ENCODE results near the gene TM7SF2.

The TM7SF2 gene

GRCh38 chr11:65090628-65091027 is 21.0 kb upstream of the TM7SF2 start:
- DNase-seq = no peak

DNA sequence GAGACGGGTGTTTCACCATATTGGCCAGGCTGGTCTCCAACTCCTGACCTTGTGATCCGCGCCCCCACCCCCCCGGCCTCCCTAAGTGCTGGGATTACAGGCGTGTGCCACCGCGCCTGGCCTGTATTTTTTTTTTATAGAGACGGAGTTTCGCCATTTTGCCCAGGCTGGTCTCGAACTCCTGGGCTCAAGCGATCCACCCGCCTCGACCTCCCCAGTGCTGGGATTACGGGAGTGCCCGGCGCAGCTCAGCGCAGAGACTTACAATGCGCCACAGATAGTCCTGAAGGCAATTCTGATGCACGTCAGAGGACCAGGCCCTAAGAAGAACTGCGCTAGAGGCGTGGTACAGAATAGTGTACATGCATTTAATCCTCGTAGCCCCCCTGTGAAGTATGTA is 16.2 kb upstream of the TM7SF2 start:
- DNase-seq = no peak

DNA sequence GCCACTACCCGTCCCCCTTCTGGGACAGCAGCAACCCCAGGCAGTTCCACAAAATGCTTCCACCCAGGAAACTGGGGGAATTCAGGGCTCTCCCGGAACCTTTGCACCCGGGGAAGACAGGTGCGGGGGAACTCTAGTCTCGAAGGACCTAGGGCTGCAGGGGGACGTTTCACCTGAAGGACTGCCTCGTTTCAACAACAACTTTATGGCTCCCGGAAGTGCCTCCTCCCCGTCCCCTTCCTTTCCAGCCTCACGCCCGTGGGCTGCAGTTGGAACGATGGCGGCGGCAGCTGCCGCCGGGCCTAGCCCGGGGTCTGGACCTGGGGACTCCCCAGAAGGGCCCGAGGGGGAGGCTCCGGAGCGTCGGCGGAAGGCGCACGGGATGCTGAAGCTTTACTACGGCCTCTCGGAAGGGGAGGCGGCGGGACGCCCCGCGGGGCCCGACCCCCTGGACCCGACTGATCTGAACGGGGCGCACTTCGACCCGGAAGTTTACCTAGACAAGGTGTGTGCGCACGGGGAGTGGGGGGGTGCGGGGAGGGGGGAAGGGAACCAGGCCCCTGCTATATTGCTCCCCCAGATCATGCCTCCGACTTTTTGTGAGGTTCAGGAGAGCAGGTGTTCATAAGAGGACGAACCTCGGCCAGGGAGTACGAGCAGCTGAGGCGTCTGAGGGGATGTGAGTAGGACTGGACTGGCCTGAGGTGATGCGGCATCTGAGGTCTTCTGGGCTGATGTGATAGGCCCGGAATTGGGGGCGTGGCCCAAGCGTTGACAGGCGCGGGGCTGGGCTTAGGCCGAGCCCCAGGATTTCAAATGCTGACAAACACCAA is 15.5 kb upstream of the TM7SF2 start, which contains the start of gene VPS51:
TSS of gene VPS51 (plus strand) at position 241 of the 833 bp plus-strand sequence. CDS start at position 278, 37 bp downstream.
- peak; percentile 92 for DNase-seq

- DNase-seq = no peak
Observed at GRCh38 chr11:65096926-65097325, 14.7 kb upstream of the TM7SF2 start.

GRCh38 chr11:65100674-65101350 is 10.9 kb upstream of the TM7SF2 start:
- no peak for DNase-seq

GRCh38 chr11:65102142-65103095 is 9.3 kb upstream of the TM7SF2 start:
- DNase-seq = no peak

DNA sequence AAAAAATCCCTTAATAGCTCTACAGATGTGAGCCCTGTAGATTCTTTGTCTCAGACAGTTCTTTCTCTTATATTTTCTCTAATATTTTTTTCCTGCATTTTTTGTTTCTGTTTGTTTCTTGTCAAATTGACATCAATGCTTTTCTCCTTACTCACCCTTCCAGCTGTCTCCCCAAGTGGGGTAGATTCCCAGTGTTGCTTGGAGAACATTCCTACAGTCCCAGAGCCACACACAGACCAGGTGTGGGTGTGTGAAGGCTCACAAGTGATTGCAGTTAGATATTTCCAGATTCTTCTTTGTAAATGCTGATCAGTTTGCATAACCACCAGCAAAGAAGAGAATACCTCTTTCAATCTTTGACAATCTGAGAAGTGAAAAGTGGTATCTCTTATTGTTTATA is 8.2 kb upstream of the TM7SF2 start:
- DNase-seq = no peak

DNA sequence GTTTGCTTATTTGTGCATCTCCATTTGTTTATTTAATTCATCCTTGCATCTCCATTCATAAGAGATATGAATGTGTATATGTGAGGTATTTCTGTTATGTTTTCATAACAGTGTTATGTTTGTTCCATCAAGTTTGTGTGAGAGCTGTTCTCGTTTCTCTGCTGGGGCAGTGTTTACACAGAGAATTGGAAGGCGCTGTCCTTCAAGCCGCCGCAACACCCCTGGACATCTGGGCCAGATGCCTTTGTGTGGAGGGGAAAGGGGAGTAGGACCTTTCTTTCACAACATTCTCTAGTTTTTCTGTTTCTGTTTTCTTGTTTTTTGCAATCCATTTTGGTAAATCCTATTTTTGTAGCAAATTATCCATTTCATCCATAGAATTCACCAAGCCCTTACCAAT is 7.0 kb upstream of the TM7SF2 start:
- no peak for DNase-seq

- DNase-seq = no peak
Observed at GRCh38 chr11:65107078-65107477, 4.6 kb upstream of the TM7SF2 start.

DNA sequence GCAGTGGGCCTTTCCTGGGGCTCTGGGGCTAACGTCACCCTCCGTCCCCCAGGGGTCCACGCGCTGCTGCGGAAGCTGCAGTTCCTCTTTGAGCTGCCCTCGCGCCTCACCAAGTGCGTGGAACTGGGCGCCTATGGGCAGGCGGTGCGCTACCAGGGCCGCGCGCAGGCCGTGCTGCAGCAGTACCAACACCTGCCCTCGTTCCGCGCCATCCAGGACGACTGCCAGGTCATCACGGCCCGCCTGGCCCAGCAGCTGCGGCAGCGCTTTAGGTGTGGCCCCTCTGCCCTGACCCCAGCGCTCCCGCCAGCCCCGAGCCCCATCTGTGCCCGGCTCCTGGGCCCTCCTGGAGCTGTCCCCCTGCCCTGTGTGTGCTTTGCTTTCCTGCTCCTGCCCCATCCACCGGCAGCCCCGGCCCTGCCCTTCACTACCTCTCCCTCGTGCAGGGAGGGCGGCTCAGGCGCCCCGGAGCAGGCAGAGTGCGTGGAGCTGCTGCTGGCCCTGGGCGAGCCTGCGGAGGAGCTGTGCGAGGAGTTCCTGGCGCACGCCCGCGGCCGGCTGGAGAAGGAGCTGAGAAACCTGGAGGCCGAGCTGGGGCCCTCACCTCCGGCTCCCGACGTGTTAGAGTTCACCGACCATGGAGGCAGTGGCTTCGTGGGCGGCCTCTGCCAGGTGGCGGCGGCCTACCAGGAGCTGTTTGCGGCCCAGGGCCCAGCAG is 3.8 kb upstream of the TM7SF2 start:
- DNase-seq = no peak

DNA sequence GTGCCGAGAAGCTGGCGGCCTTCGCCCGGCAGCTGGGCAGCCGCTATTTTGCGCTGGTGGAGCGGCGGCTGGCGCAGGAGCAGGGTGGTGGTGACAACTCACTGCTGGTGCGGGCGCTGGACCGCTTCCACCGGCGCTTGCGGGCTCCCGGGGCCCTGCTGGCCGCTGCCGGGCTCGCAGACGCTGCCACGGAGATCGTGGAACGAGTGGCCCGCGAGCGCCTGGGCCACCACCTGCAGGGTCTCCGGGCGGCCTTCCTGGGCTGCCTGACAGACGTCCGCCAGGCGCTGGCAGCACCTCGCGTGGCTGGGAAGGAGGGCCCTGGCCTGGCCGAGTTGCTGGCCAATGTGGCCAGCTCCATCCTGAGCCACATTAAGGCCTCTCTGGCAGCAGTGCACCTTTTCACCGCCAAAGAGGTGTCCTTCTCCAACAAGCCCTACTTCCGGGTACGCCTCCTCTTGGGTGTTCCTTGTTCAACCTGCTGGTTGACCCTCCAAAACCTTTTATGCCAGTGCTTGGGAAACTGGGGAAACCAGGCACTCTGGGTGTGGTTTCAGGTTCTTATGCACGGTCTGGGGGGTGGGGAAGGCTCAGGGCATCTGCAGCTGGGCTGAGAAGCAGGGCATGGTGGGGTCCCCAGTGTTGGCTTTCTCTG is 3.1 kb upstream of the TM7SF2 start:
- DNase-seq = peak; percentile 21

GRCh38 chr11:65109231-65110198 is 2.2 kb upstream of the TM7SF2 start:
- peak; percentile 25 for DNase-seq

GRCh38 chr11:65110354-65110861 is 1.3 kb upstream of the TM7SF2 start:
- DNase-seq = peak; percentile 91

DNA sequence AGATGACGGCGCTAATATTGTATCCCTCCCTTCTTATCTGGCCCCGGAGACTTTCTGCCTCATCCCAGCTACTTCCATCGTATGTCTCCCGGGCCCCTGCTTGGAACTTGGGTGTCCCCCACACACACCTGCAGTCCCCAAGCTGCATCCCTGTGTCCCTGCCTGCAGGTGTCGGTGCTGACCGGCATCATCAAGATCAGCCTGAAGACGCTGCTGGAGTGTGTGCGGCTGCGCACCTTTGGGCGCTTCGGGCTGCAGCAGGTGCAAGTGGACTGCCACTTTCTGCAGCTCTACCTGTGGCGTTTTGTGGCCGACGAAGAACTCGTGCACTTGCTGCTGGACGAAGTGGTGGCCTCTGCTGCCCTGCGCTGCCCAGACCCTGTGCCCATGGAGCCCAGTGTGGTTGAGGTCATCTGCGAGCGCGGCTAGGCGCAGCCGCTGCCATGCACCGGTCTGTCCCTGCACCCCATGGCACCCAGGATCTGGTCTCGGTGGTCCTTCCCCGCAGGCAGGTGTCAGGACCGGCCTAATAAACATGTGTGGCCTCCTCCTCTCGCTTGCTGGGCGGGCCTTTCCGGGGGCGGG is 421 bp upstream of the TM7SF2 start:
- peak; percentile 30 for DNase-seq

GRCh38 chr11:65112546-65113360 is 1.1 kb downstream of the TM7SF2 start:
- DNase-seq = peak; percentile 65

- peak; percentile 33 for DNase-seq
Observed at GRCh38 chr11:65113361-65113756, 1.7 kb downstream of the TM7SF2 start.

- DNase-seq = peak; percentile 16
Observed at GRCh38 chr11:65113839-65114238, 2.2 kb downstream of the TM7SF2 start.

- peak; percentile 26 for DNase-seq
Observed at GRCh38 chr11:65114538-65115171, 3.0 kb downstream of the TM7SF2 start.

All from femur (tissue), 1 donor.